Neuronal stem cell (in vitro differentiated cells): ENCODE data around the gene LRRC70.

Experiments
- DNase-seq: peaks from one replicate; pipeline ENCODE4 v3.0.0-alpha.2; 2013; ENCODE audit warnings: low spot score
- H2AFZ ChIP-seq: one replicate; pipeline ENCODE4 v1.6.1; 2013; ENCODE audit warnings: mild to moderate bottlenecking, low read length, inconsistent platforms
- H2AK5ac ChIP-seq: 2 replicates; pipeline ENCODE4 v1.6.1; 2013; ENCODE audit warnings: low read depth, mild to moderate bottlenecking, inconsistent platforms, low read length, moderate library complexity, mixed read lengths
- H2BK120ac ChIP-seq: 2 replicates; pipeline ENCODE4 v1.6.1; 2013; ENCODE audit warnings: low read depth, mild to moderate bottlenecking, inconsistent platforms, low read length, moderate library complexity, mixed read lengths
- H2BK12ac ChIP-seq: one replicate; pipeline ENCODE4 v1.6.1; 2013; ENCODE audit warnings: low read length, inconsistent platforms
- H2BK15ac ChIP-seq: 2 replicates; pipeline ENCODE4 v1.6.1; 2013; ENCODE audit warnings: mild to moderate bottlenecking, low read length, inconsistent platforms, mixed read lengths
- H2BK5ac ChIP-seq: one replicate; pipeline ENCODE4 v1.6.1; 2013; ENCODE audit warnings: inconsistent platforms, mild to moderate bottlenecking, low read length, moderate library complexity
- H3K14ac ChIP-seq: one replicate; pipeline ENCODE4 v1.6.1; 2013; ENCODE audit warnings: low read length, inconsistent platforms
- H3K18ac ChIP-seq: 2 replicates; pipeline ENCODE4 v1.6.1; 2013; ENCODE audit warnings: low read length, inconsistent platforms
- H3K23ac ChIP-seq: 2 replicates; pipeline ENCODE4 v1.6.1; 2013; ENCODE audit warnings: low read depth, mild to moderate bottlenecking, mixed read lengths, low read length, inconsistent platforms; ENCODE audit not compliant: poor library complexity
- H3K27ac ChIP-seq: replicated peaks from 3 replicates; pipeline ENCODE4 v1.5.1; 2013; ENCODE audit warnings: low read length, inconsistent platforms
- H3K27me3 ChIP-seq, 3 experiments: 2 replicates each; pipeline ENCODE4 v1.6.1; 2013; ENCODE audit warnings: low read length in 3 of 3, mild to moderate bottlenecking in 2 of 3, inconsistent platforms in 1 of 3, low read depth in 1 of 3, mixed read lengths in 1 of 3, moderate library complexity in 1 of 3; ENCODE audit not compliant: control insufficient read depth in 3 of 3, insufficient read depth in 3 of 3
- H3K36me3 ChIP-seq, 2 donors: replicated peaks in 1 of 2; 2 replicates each; pipeline ENCODE4 v1.6.1; 2013; ENCODE audit warnings: low read length in 2 of 2; ENCODE audit not compliant: control insufficient read depth in 2 of 2, insufficient read depth in 2 of 2
- H3K4ac ChIP-seq: 2 replicates; pipeline ENCODE4 v1.6.1; 2013; ENCODE audit warnings: inconsistent platforms, mild to moderate bottlenecking, low read length, moderate library complexity
- H3K4me1 ChIP-seq, 2 donors: 1 replicate in 1 of 2; 2 replicates in 1 of 2; pipeline ENCODE4 v1.6.1; 2013; ENCODE audit warnings: low read length in 2 of 2, low read depth in 1 of 2; ENCODE audit not compliant: control insufficient read depth in 2 of 2, insufficient read depth in 1 of 2
- H3K4me2 ChIP-seq: one replicate; pipeline ENCODE4 v1.6.1; 2013; ENCODE audit warnings: mild to moderate bottlenecking, low read length, inconsistent platforms; ENCODE audit not compliant: insufficient read depth, poor library complexity, severe bottlenecking
- H3K4me3 ChIP-seq, 2 donors: 2 replicates each; pipeline ENCODE4 v1.5.1; 2013; ENCODE audit warnings: low read length in 2 of 2, mild to moderate bottlenecking in 2 of 2, inconsistent platforms in 1 of 2, moderate library complexity in 1 of 2
- H3K79me1 ChIP-seq: one replicate; pipeline ENCODE4 v1.6.1; 2013; ENCODE audit warnings: low read depth, mild to moderate bottlenecking, inconsistent platforms, low read length, moderate library complexity
- H3K9ac ChIP-seq: one replicate; pipeline ENCODE4 v1.6.1; 2013; ENCODE audit warnings: mild to moderate bottlenecking, low read depth, low read length, inconsistent platforms; ENCODE audit not compliant: poor library complexity
- H3K9me3 ChIP-seq, 2 donors: replicated peaks in 1 of 2; 2 replicates each; pipeline versions ENCODE3 to v1.6.1; 2013; ENCODE audit warnings: low read length in 2 of 2, mild to moderate bottlenecking in 2 of 2, inconsistent platforms in 1 of 2, low read depth in 1 of 2, mixed read lengths in 1 of 2, moderate library complexity in 1 of 2; ENCODE audit not compliant: control insufficient read depth in 2 of 2, insufficient read depth in 1 of 2
- H4K8ac ChIP-seq: one replicate; pipeline ENCODE4 v1.6.1; 2013; ENCODE audit warnings: low read depth, mild to moderate bottlenecking, inconsistent platforms, low read length, moderate library complexity
- H4K91ac ChIP-seq: one replicate; pipeline ENCODE4 v1.6.1; 2013; ENCODE audit warnings: low read length, low read depth, mild to moderate bottlenecking, inconsistent platforms; ENCODE audit not compliant: poor library complexity
- WGBS, 2 donors: extraction: QIAGEN DNeasy Blood & Tissue Kit; methylation state at CpG; one replicate each; pipeline ENCODE4 v1.1.7; 2013; ENCODE audit warnings: missing lambda C conversion rate in 2 of 2, mixed read lengths in 1 of 2; ENCODE audit not compliant: insufficient read length in 2 of 2, insufficient replicate concordance in 1 of 2; ENCODE audit errors: extremely low coverage in 2 of 2; 5-methylcytosine and 5-hydroxymethylcytosine counted together

The LRRC70 gene

DNA sequence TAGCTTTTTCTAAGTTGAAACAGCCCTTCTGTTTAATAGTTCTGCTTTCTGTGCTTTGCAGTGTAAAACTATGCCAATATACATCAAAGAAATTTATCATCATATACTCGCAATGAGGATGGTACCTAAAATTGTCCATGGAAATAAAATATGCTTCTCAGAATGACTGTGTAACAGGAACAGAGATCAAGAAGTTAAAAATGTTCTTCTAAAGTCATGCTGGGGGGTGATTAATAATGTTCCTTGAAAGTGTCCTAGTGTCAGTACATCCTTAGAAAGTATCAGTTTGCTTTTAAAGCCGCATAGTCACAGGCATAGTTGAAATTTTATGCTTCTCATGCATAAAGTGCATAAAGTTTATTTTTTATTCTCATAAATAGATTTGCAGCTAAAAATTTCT, 4.0 kb upstream of the LRRC70 start:
- no CpG with 5 or more reads among the region's 2 CpGs for WGBS, 2 donors

GRCh38 chr5:62575066-62575465, 3.6 kb upstream of the LRRC70 start:
- Histone ChIP-seq H2AK5ac (no peak overlapping the region), H3K9ac (no peak overlapping the region), H3K4ac (no peak overlapping the region), H3K18ac (no peak overlapping the region), H3K14ac (no peak overlapping the region), H2BK12ac (no peak overlapping the region), H3K4me1 (peaks cover 0 to 7% of the 10 kb centered on the region in 2 donors), H2BK15ac (no peak overlapping the region), H3K27me3 (no peaks in the 10 kb centered on the region), H2BK5ac (no peak overlapping the region), H3K79me1 (no peaks in the 10 kb centered on the region), H3K23ac (no peak overlapping the region), H2AFZ (no peak overlapping the region), H4K8ac (no peak overlapping the region), H3K4me2 (no peak overlapping the region), H3K27ac (no peak overlapping the region), H3K4me3 (no peak overlapping the region), H2BK120ac (no peak overlapping the region), H3K9me3 (no peaks in the 10 kb centered on the region), H3K36me3 (peaks cover 0 to 3% of the 10 kb centered on the region in 2 donors), H4K91ac (no peak overlapping the region)
- no CpG with 5 or more reads among the region's 2 CpGs for WGBS, 2 donors
- no peak for DNase-seq

More for the DNA sequence above, 4.0 kb upstream of the LRRC70 start:
- Histone ChIP-seq H2AFZ (no peak overlapping the region), H3K79me1 (no peaks in the 10 kb centered on the region), H3K23ac (no peak overlapping the region), H4K8ac (no peak overlapping the region), H3K27me3 (no peaks in the 10 kb centered on the region), H4K91ac (no peak overlapping the region), H2BK12ac (no peak overlapping the region), H3K4me1 (peaks cover 0 to 7% of the 10 kb centered on the region in 2 donors), H3K14ac (no peak overlapping the region), H2BK5ac (no peak overlapping the region), H2AK5ac (no peak overlapping the region), H3K18ac (no peak overlapping the region), H2BK15ac (no peak overlapping the region), H3K36me3 (peaks cover 0 to 3% of the 10 kb centered on the region in 2 donors), H3K27ac (no peak overlapping the region), H2BK120ac (no peak overlapping the region), H3K9ac (no peak overlapping the region), H3K4ac (no peak overlapping the region), H3K9me3 (no peaks in the 10 kb centered on the region), H3K4me3 (no peak overlapping the region), H3K4me2 (no peak overlapping the region)
- DNase-seq: no peak

GRCh38 chr5:62575489-62575888, 3.1 kb upstream of the LRRC70 start:
- no CpG with 5 or more reads among the region's 1 CpG for WGBS, 2 donors
- no peak overlapping the region for H3K18ac ChIP-seq

GRCh38 chr5:62576570-62577170, 1.9 kb upstream of the LRRC70 start:
- no peak overlapping the region for H3K27ac ChIP-seq
- no peak overlapping the region for H3K9ac ChIP-seq
- no peak overlapping the region for H2BK15ac ChIP-seq
- peaks cover 0 to 7% of the 10 kb centered on the region in 2 donors for H3K4me1 ChIP-seq
- no peak overlapping the region for H2BK12ac ChIP-seq
- DNase-seq: no peak
- no peak overlapping the region for H3K4me2 ChIP-seq
- no peak overlapping the region for H3K23ac ChIP-seq
- H4K91ac ChIP-seq: no peak overlapping the region
- H3K18ac ChIP-seq: no peak overlapping the region
- H3K27me3 ChIP-seq: no peaks in the 10 kb centered on the region
- H2AK5ac ChIP-seq: no peak overlapping the region
- peaks cover 0 to 9% of the 10 kb centered on the region in 2 donors for H3K36me3 ChIP-seq
- no peak overlapping the region for H2BK5ac ChIP-seq
- no peak overlapping the region for H2AFZ ChIP-seq
- no peak overlapping the region for H4K8ac ChIP-seq
- no peaks in the 10 kb centered on the region for H3K9me3 ChIP-seq
- no peak overlapping the region for H2BK120ac ChIP-seq
- H3K4me3 ChIP-seq: no peak overlapping the region
- H3K14ac ChIP-seq: no peak overlapping the region
- H3K79me1 ChIP-seq: no peaks in the 10 kb centered on the region
- H3K4ac ChIP-seq: no peak overlapping the region
- WGBS, 2 donors: no CpG with 5 or more reads among the region's 4 CpGs

More at GRCh38 chr5:62575489-62575888, 3.1 kb upstream of the LRRC70 start:
- Histone ChIP-seq H3K4me2 (no peak overlapping the region), H2BK15ac (no peak overlapping the region), H2AK5ac (no peak overlapping the region), H3K4me3 (no peak overlapping the region), H3K79me1 (no peaks in the 10 kb centered on the region), H2BK5ac (no peak overlapping the region), H3K9ac (no peak overlapping the region), H3K4ac (no peak overlapping the region), H4K8ac (no peak overlapping the region), H3K4me1 (peaks cover 0 to 7% of the 10 kb centered on the region in 2 donors), H2BK120ac (no peak overlapping the region), H2BK12ac (no peak overlapping the region), H3K23ac (no peak overlapping the region), H4K91ac (no peak overlapping the region), H3K27ac (no peak overlapping the region), H3K27me3 (no peaks in the 10 kb centered on the region), H3K36me3 (peaks cover 0 to 6% of the 10 kb centered on the region in 2 donors), H3K9me3 (no peaks in the 10 kb centered on the region), H3K14ac (no peak overlapping the region), H2AFZ (no peak overlapping the region)
- no peak for DNase-seq
